HG03159 (cell line): ENCODE measurements around the gene AMHR2.
A peak's percentile ranks its signal among the peaks of the same experiment; 100 is the strongest.
"Not testable (repeated sequence)": the region's sequence is repeated elsewhere in the genome, so short reads cannot be mapped to it uniquely, and the experiment has no call there.

Experiments used
- ATAC-seq: cut with Tn5 transposase; IDR thresholded peaks from one replicate; pipeline ENCODE4 v1.9.1; 2021; ENCODE audit warnings: mild to moderate bottlenecking, moderate library complexity; ENCODE audit not compliant: unreplicated experiment

AMHR2 gene

GRCh38 chr12:53414756-53415417, 8.8 kb upstream of the AMHR2 start:
- no peak for ATAC-seq

DNA sequence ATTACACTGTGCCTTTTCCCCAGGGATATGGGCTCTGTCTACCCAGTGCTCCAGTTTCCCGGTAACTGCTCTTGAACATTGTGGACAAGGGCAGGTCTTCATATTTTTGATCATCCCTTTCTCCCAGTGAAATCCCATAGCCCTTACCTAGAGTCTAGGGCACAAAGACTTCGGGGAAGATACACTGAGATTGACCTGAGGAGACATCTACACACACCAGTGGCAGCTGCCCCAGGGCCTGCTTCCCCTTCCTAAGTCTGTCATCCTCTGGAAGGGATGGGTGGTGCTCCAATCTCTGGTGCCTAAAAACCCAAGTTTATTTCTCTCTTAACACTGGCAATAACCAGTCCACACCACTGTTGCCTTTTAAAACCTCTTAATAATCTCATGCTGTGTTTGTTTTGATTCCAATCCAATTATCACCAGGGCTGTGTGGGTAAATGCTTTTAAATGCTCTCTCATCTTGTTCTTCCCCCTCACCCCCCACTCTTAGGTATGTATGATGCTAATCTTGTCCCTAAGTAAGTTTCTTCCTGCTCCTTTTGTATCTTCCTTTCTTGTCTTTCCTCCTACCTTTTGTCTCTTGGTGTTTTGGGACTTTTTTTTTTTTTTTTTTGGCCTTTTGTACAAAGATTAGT, 7.8 kb upstream of the AMHR2 start:
- ATAC-seq = not testable (repeated sequence)

- not testable (repeated sequence) for ATAC-seq
Observed at GRCh38 chr12:53417291-53417816, 6.3 kb upstream of the AMHR2 start.

DNA sequence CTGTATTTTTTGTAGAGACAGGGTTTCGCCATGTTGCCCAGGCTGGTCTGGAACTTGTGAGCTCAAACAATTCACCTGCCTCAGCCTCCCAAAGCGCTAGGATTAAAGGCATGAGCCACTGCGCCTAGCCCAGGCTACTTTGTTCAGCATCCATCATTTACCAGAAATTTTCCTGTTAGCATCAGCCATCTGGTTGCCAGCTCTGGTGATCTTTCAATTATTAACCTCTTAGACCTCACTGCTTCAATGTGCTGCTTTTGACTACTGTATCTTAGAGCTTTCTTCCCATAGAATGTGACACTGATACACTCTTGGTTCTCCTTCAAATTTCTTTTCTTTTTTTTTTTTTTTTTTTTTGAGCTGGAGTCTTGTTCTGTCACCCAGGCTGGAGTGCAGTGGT, 5.4 kb upstream of the AMHR2 start:
- no peak for ATAC-seq

DNA sequence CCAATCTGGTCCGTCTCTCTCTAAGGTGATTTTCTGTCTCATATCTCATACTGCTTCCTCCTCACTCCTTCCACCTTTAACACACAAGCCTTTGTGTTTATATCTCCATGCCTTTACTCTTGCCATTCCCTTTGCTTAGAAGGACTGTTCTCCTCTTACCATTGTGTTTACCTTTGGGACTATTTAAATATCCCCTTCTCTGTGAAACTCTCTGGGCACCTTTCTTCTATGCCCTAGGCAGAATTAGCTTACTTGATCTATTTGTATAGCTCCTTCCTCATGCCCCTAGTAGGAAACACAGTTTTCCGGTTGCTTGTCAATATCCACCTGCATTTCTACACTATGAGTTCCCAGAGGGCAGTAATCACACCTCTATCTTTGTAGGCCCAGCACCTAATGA, 3.9 kb upstream of the AMHR2 start:
- ATAC-seq = no peak

GRCh38 chr12:53422247-53422646, 1.4 kb upstream of the AMHR2 start:
- not testable (repeated sequence) for ATAC-seq

DNA sequence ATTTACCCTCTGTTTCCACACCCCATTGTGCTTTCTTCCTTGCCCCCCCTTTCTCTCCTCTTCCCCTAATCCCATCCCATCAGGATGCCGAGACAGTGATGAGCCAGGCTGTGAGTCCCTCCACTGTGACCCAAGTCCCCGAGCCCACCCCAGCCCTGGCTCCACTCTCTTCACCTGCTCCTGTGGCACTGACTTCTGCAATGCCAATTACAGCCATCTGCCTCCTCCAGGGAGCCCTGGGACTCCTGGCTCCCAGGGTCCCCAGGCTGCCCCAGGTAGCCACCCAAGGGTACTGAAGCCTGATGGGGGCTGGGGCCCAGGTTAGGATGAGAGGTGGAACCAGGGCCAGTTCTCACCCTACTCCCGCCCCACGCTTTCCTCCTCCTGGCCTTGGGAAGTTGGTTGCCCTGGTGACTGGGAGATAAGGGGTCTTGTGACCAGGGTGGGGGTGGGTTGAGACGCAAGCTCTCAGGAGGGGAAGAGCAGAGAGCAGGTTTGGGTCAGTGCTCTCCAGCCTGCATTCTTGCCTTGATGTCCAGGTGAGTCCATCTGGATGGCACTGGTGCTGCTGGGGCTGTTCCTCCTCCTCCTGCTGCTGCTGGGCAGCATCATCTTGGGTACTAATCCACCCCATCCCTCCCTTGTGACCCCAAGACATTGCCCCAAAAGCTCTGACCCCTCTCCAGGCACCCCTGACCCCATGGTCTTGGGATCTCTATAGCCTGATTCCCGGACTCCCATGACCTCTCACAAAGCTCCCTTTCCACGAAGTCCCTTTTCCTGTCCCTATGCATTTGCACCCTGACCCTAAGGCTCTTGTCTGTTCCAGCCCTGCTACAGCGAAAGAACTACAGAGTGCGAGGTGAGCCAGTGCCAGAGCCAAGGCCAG, 1.2 kb downstream of the AMHR2 start:
- no peak for ATAC-seq

GRCh38 chr12:53425515-53426150, 2.0 kb downstream of the AMHR2 start:
- ATAC-seq = no peak

DNA sequence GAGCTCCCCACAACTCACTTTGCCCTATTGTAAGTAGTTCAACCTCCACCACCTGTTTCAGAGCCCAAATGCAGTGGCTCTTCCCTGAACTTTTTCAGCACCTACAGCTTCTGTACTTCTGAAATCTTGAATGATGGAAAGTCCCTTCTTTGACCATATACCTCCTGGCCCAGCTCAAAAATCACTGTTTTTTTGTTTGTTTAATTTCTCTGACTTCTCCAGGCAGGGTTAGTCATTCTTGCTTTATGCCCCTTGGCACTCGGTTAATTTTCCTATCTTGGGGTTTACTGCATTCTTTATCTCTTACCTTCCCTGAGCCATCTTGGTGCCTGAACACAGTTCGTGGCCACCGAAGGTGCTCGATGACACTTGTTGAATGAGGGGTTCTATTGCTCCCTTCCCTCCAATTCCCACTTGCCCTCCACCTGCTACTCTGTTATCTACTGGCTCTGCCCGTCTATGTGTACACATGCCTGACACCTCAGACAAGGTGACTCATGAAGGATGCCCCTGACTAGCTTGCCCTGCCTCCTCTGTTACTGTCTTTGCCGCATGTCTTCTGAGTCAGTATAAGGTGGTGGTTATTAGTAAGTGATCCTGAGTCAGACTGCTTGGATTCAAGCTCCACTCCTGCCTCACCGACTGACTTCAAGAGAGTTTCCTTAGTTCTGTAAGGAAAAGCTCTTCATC, 4.4 kb downstream of the AMHR2 start:
- no peak for ATAC-seq

- ATAC-seq = no peak
Observed at GRCh38 chr12:53428741-53429140, 5.1 kb downstream of the AMHR2 start.

DNA sequence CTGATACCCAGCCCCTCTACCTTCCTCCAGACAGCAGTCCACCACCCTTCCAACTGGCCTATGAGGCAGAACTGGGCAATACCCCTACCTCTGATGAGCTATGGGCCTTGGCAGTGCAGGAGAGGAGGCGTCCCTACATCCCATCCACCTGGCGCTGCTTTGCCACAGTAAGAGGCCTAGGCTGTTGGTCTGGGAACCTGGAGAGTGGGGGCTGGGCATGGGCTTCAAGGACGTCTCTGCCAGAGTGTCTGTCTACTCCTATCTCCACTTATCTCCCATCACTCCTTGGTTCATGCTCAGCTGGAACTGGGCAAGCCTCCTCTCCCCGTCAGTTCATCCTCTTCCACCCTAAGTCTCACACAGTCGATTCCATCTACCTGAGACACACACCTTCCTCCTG, 6.5 kb downstream of the AMHR2 start:
- ATAC-seq = no peak

DNA sequence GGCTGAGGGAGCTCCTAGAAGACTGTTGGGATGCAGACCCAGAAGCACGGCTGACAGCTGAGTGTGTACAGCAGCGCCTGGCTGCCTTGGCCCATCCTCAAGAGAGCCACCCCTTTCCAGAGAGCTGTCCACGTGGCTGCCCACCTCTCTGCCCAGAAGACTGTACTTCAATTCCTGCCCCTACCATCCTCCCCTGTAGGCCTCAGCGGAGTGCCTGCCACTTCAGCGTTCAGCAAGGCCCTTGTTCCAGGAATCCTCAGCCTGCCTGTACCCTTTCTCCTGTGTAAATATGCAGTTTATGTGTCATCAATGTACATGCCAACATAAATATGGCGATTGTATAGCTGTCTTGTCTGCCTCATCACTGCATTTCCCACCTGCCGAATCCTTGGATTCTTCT, 7.5 kb downstream of the AMHR2 start:
- no peak for ATAC-seq

DNA sequence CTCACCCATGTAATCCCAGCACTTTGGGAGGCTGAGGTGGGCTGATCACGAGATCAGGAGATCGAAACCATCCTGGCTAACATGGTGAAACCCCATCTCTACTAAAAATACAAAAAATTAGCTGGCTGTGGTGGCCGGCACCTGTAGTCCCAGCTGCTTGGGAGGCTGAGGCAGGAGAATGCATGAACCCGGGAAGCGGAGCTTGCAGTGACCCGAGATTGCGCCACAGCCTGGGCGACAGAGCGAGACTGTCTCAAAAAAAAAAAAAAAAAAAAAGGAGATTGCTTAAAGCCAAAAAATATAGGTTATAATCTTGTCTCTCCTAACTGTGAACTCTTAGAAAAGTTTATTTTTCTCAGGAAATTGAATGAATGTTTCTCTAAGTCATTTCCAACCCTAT, 11.7 kb downstream of the AMHR2 start:
- not testable (repeated sequence) for ATAC-seq

DNA sequence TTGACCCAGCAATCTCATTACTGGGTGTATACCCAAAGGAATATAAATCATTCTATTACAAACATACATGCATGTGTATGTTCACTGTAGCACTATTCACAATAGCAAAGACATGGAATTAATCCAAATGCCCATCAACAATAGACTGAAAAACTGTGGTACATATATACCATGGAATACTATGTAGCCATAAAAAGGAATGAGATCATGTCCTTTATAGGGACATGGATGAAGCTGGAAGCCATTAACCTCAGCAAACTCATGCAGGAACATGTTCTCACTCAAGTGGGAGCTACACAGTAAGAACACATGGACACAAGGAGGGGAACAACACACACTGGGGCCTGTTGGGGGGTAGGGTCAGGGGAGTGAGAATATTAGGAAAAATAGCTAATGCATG, 15.9 kb downstream of the AMHR2 start:
- not testable (repeated sequence) for ATAC-seq

DNA sequence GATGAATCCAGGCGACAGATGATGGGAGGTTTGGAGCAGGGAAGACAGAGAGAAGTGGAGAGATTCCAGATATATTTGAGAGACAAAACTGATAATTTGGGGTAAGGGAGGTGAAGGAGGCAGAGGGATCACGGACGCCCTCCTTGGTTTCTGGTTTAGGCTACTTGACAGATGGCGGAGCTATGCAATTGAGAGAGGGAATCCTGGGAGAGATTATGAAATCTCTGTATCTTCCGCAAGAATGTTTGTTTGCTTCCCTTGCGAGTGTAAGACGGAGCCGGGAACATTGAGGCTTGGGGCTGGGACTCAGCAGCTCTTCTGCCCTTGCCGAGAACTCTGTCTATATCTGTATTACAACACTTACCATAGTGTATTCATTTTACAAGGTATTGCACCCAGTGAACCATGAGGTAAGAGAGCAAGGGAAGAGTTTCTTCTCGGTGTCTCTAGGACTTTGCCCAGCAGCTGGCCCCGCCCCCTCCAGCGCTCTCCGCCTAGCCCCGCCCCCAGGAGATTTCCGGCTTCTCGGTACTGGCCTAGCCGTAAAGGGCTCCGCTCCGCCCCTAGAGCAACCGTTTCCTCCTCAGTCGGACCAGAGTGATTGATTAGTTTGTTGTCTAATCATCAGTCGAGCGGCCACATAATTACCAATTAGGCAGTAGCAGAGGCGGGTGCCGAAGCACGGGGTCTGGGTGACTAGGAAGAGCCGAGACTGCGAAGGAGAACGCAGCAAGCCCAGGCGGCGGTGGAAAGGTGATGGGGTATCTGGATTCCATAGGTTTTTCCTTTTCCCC, 17.6 kb downstream of the AMHR2 start, which contains the start of gene PRR13:
Gene PRR13 (plus strand): TSS at position 695 of the 794 bp plus-strand sequence. CDS start 981 bp downstream, outside the sequence.
- peak; percentile 97 for ATAC-seq

DNA sequence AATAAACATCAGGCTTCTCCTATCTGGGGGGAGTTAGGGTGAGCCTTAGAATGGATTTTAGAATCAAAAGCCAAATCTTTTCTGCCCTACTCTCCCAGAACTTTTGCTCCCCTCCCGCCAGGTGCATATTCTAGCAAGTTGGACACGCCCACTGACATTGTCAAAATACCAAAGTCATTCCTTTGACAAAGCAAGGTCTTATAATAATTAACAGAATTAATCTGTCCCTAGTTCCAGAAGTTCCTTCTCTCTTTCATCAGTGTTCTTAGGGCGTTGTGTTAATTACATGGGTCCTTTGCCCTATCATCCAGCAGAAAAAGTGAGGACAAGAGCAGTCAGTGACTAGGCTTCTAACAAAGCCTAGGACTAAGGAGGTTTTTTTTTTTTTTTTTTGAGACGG, 20.3 kb downstream of the AMHR2 start:
- ATAC-seq = no peak

- not testable (repeated sequence) for ATAC-seq
Observed at GRCh38 chr12:53444593-53445325, 21.1 kb downstream of the AMHR2 start.

GRCh38 chr12:53450936-53451335, 27.3 kb downstream of the AMHR2 start:
- ATAC-seq = no peak

GRCh38 chr12:53451661-53452158, 28.1 kb downstream of the AMHR2 start, which contains the start of gene PCBP2:
PCBP2 (plus strand) TSS chr12:53452102; CDS start chr12:53454801, 2,699 bp downstream.
- ATAC-seq = peak; percentile 94
